Karpas-422 (cell line): ENCODE measurements around the gene BRPF1. TPM values are rescaled to one million over a fixed set of nuclear protein-coding genes. Genes with fewer than 3 reads are reported as not detected.

Experiments used
- DNase-seq: peaks from one replicate; pipeline ENCODE4 v3.0.0-alpha.2; 2015
- H2AFZ ChIP-seq: fragments of 200-600 bp; sonication (generic); 2 replicates; pipeline ENCODE4 v1.6.1; 2014; ENCODE audit warnings: antibody characterized with exemption, low read length, mixed read lengths
- H3K27ac ChIP-seq: fragments of 200-600 bp; sonication (generic); 2 replicates; pipeline ENCODE4 v1.5.1; 2014; ENCODE audit warnings: mild to moderate bottlenecking, low read length, moderate library complexity
- H3K27me3 ChIP-seq: fragments of 200-600 bp; sonication (generic); 2 replicates; pipeline ENCODE4 v1.6.1; 2014; ENCODE audit warnings: low read length, mixed read lengths
- H3K36me3 ChIP-seq: fragments of 200-600 bp; sonication (generic); 2 replicates; pipeline ENCODE4 v1.6.1; 2014; ENCODE audit warnings: low read length, mixed read lengths; ENCODE audit not compliant: insufficient read depth
- H3K4me1 ChIP-seq: fragments of 200-600 bp; sonication (generic); 2 replicates; pipeline ENCODE4 v1.6.1; 2014; ENCODE audit warnings: mild to moderate bottlenecking, low read length, mixed read lengths
- H3K4me2 ChIP-seq: fragments of 200-600 bp; sonication (generic); 2 replicates; pipeline ENCODE4 v1.6.1; 2014; ENCODE audit warnings: low read length, low read depth, mild to moderate bottlenecking; ENCODE audit not compliant: poor library complexity, severe bottlenecking
- H3K4me3 ChIP-seq: fragments of 200-600 bp; sonication (generic); 2 replicates; pipeline ENCODE4 v1.5.1; 2014; ENCODE audit warnings: mild to moderate bottlenecking, antibody characterized with exemption, low read length, mixed read lengths
- H3K79me2 ChIP-seq: fragments of 200-600 bp; sonication (generic); 2 replicates; pipeline ENCODE4 v1.6.1; 2014; ENCODE audit warnings: mild to moderate bottlenecking, low read length, mixed read lengths
- H3K9ac ChIP-seq: fragments of 200-600 bp; sonication (generic); 2 replicates; pipeline ENCODE4 v1.6.0; 2014; ENCODE audit warnings: low read length
- H3K9me2 ChIP-seq: fragments of 200-600 bp; sonication (generic), shearing (Covaris generic); replicated peaks from 2 replicates; pipeline ENCODE4 v1.6.0; 2014; ENCODE audit warnings: mild to moderate bottlenecking, low read length, moderate library complexity; ENCODE audit not compliant: insufficient read depth
- H3K9me3 ChIP-seq: fragments of 300-700, 200-600 bp; sonication (generic); 2 replicates; pipeline ENCODE4 v1.6.1; 2014; ENCODE audit warnings: low read length, mixed read lengths
- H4K20me1 ChIP-seq: fragments of 200-600 bp; sonication (generic); 2 replicates; pipeline ENCODE4 v1.6.1; 2014; ENCODE audit warnings: mild to moderate bottlenecking, antibody characterized with exemption, low read length, low read depth; ENCODE audit not compliant: insufficient read depth
- total RNA-seq: library from RNA; depleted of rRNA; stranded (reverse); fragments of >200 nt; shearing (Covaris generic); gene quantifications from 2 replicates; pipeline ENCODE4 v1.2.3, GENCODE V29; 2014; ENCODE audit warnings: low replicate concordance

The BRPF1 gene
- total RNA-seq, 1 experiment from 2014 or later: 14.5 TPM

GRCh38 chr3:9745521-9745920, 14.0 kb downstream of the BRPF1 start:
- H3K79me2 ChIP-seq: peaks cover 3% of the 10 kb centered on the region
- peaks cover 46% of the 10 kb centered on the region; the same call in 1 of the 2 replicates for H3K36me3 ChIP-seq
- no peak for DNase-seq

GRCh38 chr3:9746330-9746729, 14.8 kb downstream of the BRPF1 start:
- Histone ChIP-seq H3K27me3 (no peaks in the 10 kb centered on the region), H3K9me2 (no peaks in the 10 kb centered on the region), H3K79me2 (peaks cover 11% of the 10 kb centered on the region), H3K4me1 (peaks cover 18% of the 10 kb centered on the region), H3K9ac (no peak overlapping the region), H3K36me3 (peaks cover 40% of the 10 kb centered on the region; the same call in 1 of the 2 replicates), H3K4me2 (no peak overlapping the region), H4K20me1 (no peaks in the 10 kb centered on the region), H2AFZ (no peak overlapping the region), H3K4me3 (no peak overlapping the region), H3K9me3 (no peaks in the 10 kb centered on the region), H3K27ac (no peak overlapping the region)
- no peak for DNase-seq

More at GRCh38 chr3:9745521-9745920, 14.0 kb downstream of the BRPF1 start:
- H3K9me3 ChIP-seq: no peaks in the 10 kb centered on the region
- H4K20me1 ChIP-seq: no peaks in the 10 kb centered on the region
- no peak overlapping the region for H3K4me2 ChIP-seq
- peaks cover 10% of the 10 kb centered on the region for H3K4me1 ChIP-seq
- no peak overlapping the region for H3K4me3 ChIP-seq
- H2AFZ ChIP-seq: no peak overlapping the region
- no peaks in the 10 kb centered on the region for H3K27me3 ChIP-seq
- H3K9ac ChIP-seq: no peak overlapping the region
- H3K9me2 ChIP-seq: no peaks in the 10 kb centered on the region
- H3K27ac ChIP-seq: no peak overlapping the region

GRCh38 chr3:9747267-9747666, 15.7 kb downstream of the BRPF1 start:
- H3K9me2 ChIP-seq: no peaks in the 10 kb centered on the region
- H3K36me3 ChIP-seq: peaks cover 35% of the 10 kb centered on the region; the same call in 1 of the 2 replicates
- no peak overlapping the region for H3K9ac ChIP-seq

GRCh38 chr3:9748031-9748430, 16.5 kb downstream of the BRPF1 start:
- Histone ChIP-seq H3K9ac (no peak overlapping the region), H3K9me2 (no peaks in the 10 kb centered on the region), H4K20me1 (no peaks in the 10 kb centered on the region), H3K36me3 (peaks cover 28% of the 10 kb centered on the region; the same call in 1 of the 2 replicates), H3K4me2 (no peak overlapping the region), H2AFZ (no peak overlapping the region), H3K79me2 (peaks cover 19% of the 10 kb centered on the region), H3K4me3 (no peak overlapping the region), H3K9me3 (no peaks in the 10 kb centered on the region), H3K27me3 (no peaks in the 10 kb centered on the region), H3K27ac (no peak overlapping the region), H3K4me1 (peaks cover 32% of the 10 kb centered on the region)
- DNase-seq: no peak

More at GRCh38 chr3:9747267-9747666, 15.7 kb downstream of the BRPF1 start:
- Histone ChIP-seq H3K9me3 (no peaks in the 10 kb centered on the region), H2AFZ (no peak overlapping the region), H3K79me2 (peaks cover 19% of the 10 kb centered on the region), H4K20me1 (no peaks in the 10 kb centered on the region), H3K4me2 (no peak overlapping the region), H3K4me3 (no peak overlapping the region), H3K4me1 (peaks cover 28% of the 10 kb centered on the region), H3K27ac (no peak overlapping the region), H3K27me3 (no peaks in the 10 kb centered on the region)
- no peak for DNase-seq

GRCh38 chr3:9749296-9749644, 17.7 kb downstream of the BRPF1 start:
- Histone ChIP-seq H3K27ac (peak overlapping the region; percentile 67), H3K4me3 (peak overlapping the region; percentile 75), H4K20me1 (no peaks in the 10 kb centered on the region), H3K36me3 (peaks cover 26% of the 10 kb centered on the region; the same call in 1 of the 2 replicates), H2AFZ (no peak overlapping the region), H3K9me3 (no peaks in the 10 kb centered on the region), H3K9me2 (no peaks in the 10 kb centered on the region), H3K9ac (peak overlapping the region; percentile 74), H3K79me2 (peaks cover 19% of the 10 kb centered on the region), H3K4me2 (peak overlapping the region; percentile 87), H3K27me3 (no peaks in the 10 kb centered on the region), H3K4me1 (peaks cover 32% of the 10 kb centered on the region)
- no peak for DNase-seq

- no peaks in the 10 kb centered on the region for H3K9me2 ChIP-seq
- H2AFZ ChIP-seq: peak within 1 kb of the TSS; percentile 55; the same call in 1 of the 2 replicates
- peak; percentile 99 for DNase-seq
- peak within 1 kb of the TSS; percentile 75 for H3K4me3 ChIP-seq
- peaks cover 32% of the 10 kb centered on the region for H3K4me1 ChIP-seq
- H3K9me3 ChIP-seq: no peaks in the 10 kb centered on the region
- peaks cover 19% of the 10 kb centered on the region for H3K79me2 ChIP-seq
- peak within 1 kb of the TSS; percentile 72 for H3K27ac ChIP-seq
- H3K9ac ChIP-seq: peak within 1 kb of the TSS; percentile 80
- H3K36me3 ChIP-seq: peaks cover 22% of the 10 kb centered on the region; the same call in 1 of the 2 replicates
- H4K20me1 ChIP-seq: no peaks in the 10 kb centered on the region
- H3K4me2 ChIP-seq: peak within 1 kb of the TSS; percentile 87
- no peaks in the 10 kb centered on the region for H3K27me3 ChIP-seq
These were observed 18.4 kb downstream of the BRPF1 start, which contains the start of gene OGG1 for GRCh38 chr3:9749645-9750555. OGG1 (plus strand) TSS chr3:9749952; CDS start chr3:9750287, 335 bp downstream.

GRCh38 chr3:9750556-9751411, 19.2 kb downstream of the BRPF1 start:
- peak overlapping the region; percentile 80 for H3K9ac ChIP-seq
- H4K20me1 ChIP-seq: no peaks in the 10 kb centered on the region
- peak overlapping the region; percentile 72 for H3K27ac ChIP-seq
- DNase-seq: no peak
- peaks cover 32% of the 10 kb centered on the region for H3K4me1 ChIP-seq
- no peaks in the 10 kb centered on the region for H3K9me2 ChIP-seq
- no peaks in the 10 kb centered on the region for H3K9me3 ChIP-seq
- H3K4me2 ChIP-seq: peak overlapping the region; percentile 87
- peak overlapping the region; percentile 75 for H3K4me3 ChIP-seq
- peaks cover 19% of the 10 kb centered on the region for H3K79me2 ChIP-seq
- peak overlapping the region; percentile 55; the same call in 1 of the 2 replicates for H2AFZ ChIP-seq
- H3K27me3 ChIP-seq: no peaks in the 10 kb centered on the region
- peaks cover 21% of the 10 kb centered on the region; the same call in 1 of the 2 replicates for H3K36me3 ChIP-seq
